HG03196 (cell line): Measurements from ENCODE around the gene SLIT1.
"Not testable (repeated sequence)": the region's sequence is repeated elsewhere in the genome, so short reads cannot be mapped to it uniquely, and the experiment has no call there.

ENCODE experiments used
- ATAC-seq: cut with Tn5 transposase; IDR thresholded peaks from one replicate; pipeline ENCODE4 v1.9.1; 2021; ENCODE audit not compliant: unreplicated experiment

Gene SLIT1

GRCh38 chr10:97087296-97087695, 98.5 kb downstream of the SLIT1 start:
- ATAC-seq: no peak

- ATAC-seq: no peak
Observed at GRCh38 chr10:97086530-97086929, 99.2 kb downstream of the SLIT1 start.

GRCh38 chr10:97083228-97083829, 102.4 kb downstream of the SLIT1 start:
- ATAC-seq: no peak

GRCh38 chr10:97082575-97082974, 103.2 kb downstream of the SLIT1 start:
- not testable (repeated sequence) for ATAC-seq

GRCh38 chr10:97081621-97082235, 104.0 kb downstream of the SLIT1 start:
- ATAC-seq: no peak

GRCh38 chr10:97080051-97080776, 105.5 kb downstream of the SLIT1 start:
- ATAC-seq: no peak

- no peak for ATAC-seq
Observed at GRCh38 chr10:97079448-97079847, 106.3 kb downstream of the SLIT1 start.

GRCh38 chr10:97078938-97079445, 106.8 kb downstream of the SLIT1 start:
- no peak for ATAC-seq

GRCh38 chr10:97078261-97078937, 107.4 kb downstream of the SLIT1 start:
- ATAC-seq: no peak

- no peak for ATAC-seq
Observed at GRCh38 chr10:97076781-97077180, 109.0 kb downstream of the SLIT1 start.

- no peak for ATAC-seq
Observed at GRCh38 chr10:97075961-97076525, 109.7 kb downstream of the SLIT1 start.

- ATAC-seq: no peak
Observed at GRCh38 chr10:97075421-97075820, 110.3 kb downstream of the SLIT1 start.

GRCh38 chr10:97074256-97075145, 111.3 kb downstream of the SLIT1 start:
- no peak for ATAC-seq

GRCh38 chr10:97072851-97073665, 112.7 kb downstream of the SLIT1 start:
- ATAC-seq: no peak

GRCh38 chr10:97071496-97071895, 114.3 kb downstream of the SLIT1 start:
- no peak for ATAC-seq

- no peak for ATAC-seq
Observed at GRCh38 chr10:97069576-97070362, 116.0 kb downstream of the SLIT1 start.

- ATAC-seq: no peak
Observed at GRCh38 chr10:97069026-97069425, 116.7 kb downstream of the SLIT1 start.

GRCh38 chr10:97067716-97068391, 117.9 kb downstream of the SLIT1 start:
- no peak for ATAC-seq
